Retinal pigment epithelial cell (primary cell): ENCODE measurements around the gene SLC15A5.

Source experiments
- DNase-seq: peaks from one replicate; pipeline ENCODE4 v3.0.0-alpha.2; 2010; ENCODE audit warnings: low read depth
- H3K4me3 ChIP-seq: 2 replicates; pipeline ENCODE4 v1.5.1; 2011; ENCODE audit warnings: mild to moderate bottlenecking, low read length, control low read depth, moderate library complexity
- CTCF ChIP-seq: conservative IDR thresholded peaks from 2 replicates; pipeline ENCODE4 v1.5.1; 2011; ENCODE audit warnings: low read depth, low read length, control low read depth, inconsistent platforms

The SLC15A5 gene

GRCh38 chr12:16155938-16156337, 121.5 kb downstream of the SLC15A5 start:
- no peak for DNase-seq
- TF ChIP-seq CTCF, result no peak
- H3K4me3 ChIP-seq, result no peak overlapping the region

GRCh38 chr12:16154990-16155389, 122.5 kb downstream of the SLC15A5 start:
- TF ChIP-seq CTCF, result no peak
- DNase-seq, result no peak
- no peak overlapping the region for H3K4me3 ChIP-seq

- no peak for DNase-seq
- no peak overlapping the region for H3K4me3 ChIP-seq
- no peak for TF ChIP-seq CTCF
Measured at GRCh38 chr12:16152885-16153673, 124.4 kb downstream of the SLC15A5 start.

DNA sequence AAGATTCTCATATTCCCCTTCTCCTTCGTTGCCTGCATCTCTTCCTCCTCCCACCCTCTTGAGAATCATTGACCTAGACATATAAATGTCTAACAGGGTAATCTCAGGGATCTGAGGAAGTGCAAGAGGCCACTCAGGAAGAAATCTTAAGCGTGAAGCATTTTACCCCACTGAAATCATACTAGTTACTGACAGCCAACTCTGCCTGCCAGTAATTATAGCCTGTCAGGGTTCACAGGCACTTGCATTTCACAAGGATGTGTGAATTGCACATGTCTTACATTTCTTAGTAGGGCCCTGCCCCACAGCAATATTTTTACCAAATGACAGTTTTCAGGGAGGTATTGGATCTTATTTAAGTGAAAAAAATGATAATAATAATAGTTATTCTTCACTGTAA, 127.2 kb downstream of the SLC15A5 start:
- H3K4me3 ChIP-seq, result no peak overlapping the region
- no peak for TF ChIP-seq CTCF
- no peak for DNase-seq

GRCh38 chr12:16148938-16149337, 128.5 kb downstream of the SLC15A5 start:
- no peak for DNase-seq
- TF ChIP-seq CTCF, result no peak
- H3K4me3 ChIP-seq, result no peak overlapping the region
